SK-N-SH treated with all-trans-retinoic acid at 6 μM for 48 hours (cell line): ENCODE data around the gene GLP1R.

ENCODE experiments used
- ATAC-seq: fragments of 200-7000 bp; cut with Tn5 transposase; 3 replicates; pipeline ENCODE4 v1.9.1; 2020; ENCODE audit warnings: mild to moderate bottlenecking, moderate library complexity
- ARNTL ChIP-seq: fragments of 450-650 bp; formaldehyde crosslinking; IDR thresholded peaks from 2 replicates; pipeline ENCODE4 v1.5.0; 2020; ENCODE audit warnings: low read depth, mild to moderate bottlenecking, moderate library complexity, borderline replicate concordance
- BACH2 ChIP-seq: fragments of 250-450 bp; sonication (Bioruptor Pico); IDR thresholded peaks from 2 replicates; pipeline ENCODE4 v1.9.0; 2021; ENCODE audit warnings: mild to moderate bottlenecking, borderline replicate concordance
- CSDC2 ChIP-seq: fragments of 250-450 bp; sonication (Bioruptor Pico); IDR thresholded peaks from 2 replicates; pipeline ENCODE4 v1.5.0; 2020; ENCODE audit warnings: mild to moderate bottlenecking, moderate library complexity
- ESRRG ChIP-seq: fragments of 250-450 bp; sonication (Bioruptor Pico); IDR thresholded peaks from 2 replicates; pipeline ENCODE4 v1.6.1; 2021; ENCODE audit warnings: mild to moderate bottlenecking
- GLIS3 ChIP-seq: fragments of 250-450 bp; sonication (Bioruptor Pico); IDR thresholded peaks from 2 replicates; pipeline ENCODE4 v1.5.0; 2020; ENCODE audit warnings: mild to moderate bottlenecking, moderate library complexity
- ISL1 ChIP-seq: fragments of 250-450 bp; sonication (Bioruptor Pico); IDR thresholded peaks from 2 replicates; pipeline ENCODE4 v2.1.2; 2022; ENCODE audit warnings: mild to moderate bottlenecking, moderate library complexity
- PPARA ChIP-seq: fragments of 250-450 bp; sonication (Bioruptor Pico); IDR thresholded peaks from 2 replicates; pipeline ENCODE4 v1.5.0; 2020; ENCODE audit warnings: mild to moderate bottlenecking, borderline replicate concordance
- RARB ChIP-seq: fragments of 250-450 bp; sonication (Bioruptor Pico); IDR thresholded peaks from 2 replicates; pipeline ENCODE4 v1.8.0; 2021; ENCODE audit warnings: mild to moderate bottlenecking, moderate library complexity
- SNAI2 ChIP-seq: fragments of 250-450 bp; sonication (Bioruptor Pico); IDR thresholded peaks from 2 replicates; pipeline ENCODE4 v1.5.0; 2020; ENCODE audit warnings: mild to moderate bottlenecking, moderate library complexity
- TCF4 ChIP-seq: fragments of 250-450 bp; sonication (Bioruptor Pico); IDR thresholded peaks from 2 replicates; pipeline ENCODE4 v1.8.0; 2021; ENCODE audit warnings: mild to moderate bottlenecking, moderate library complexity, borderline replicate concordance
- TOX ChIP-seq: fragments of 250-450 bp; sonication (Bioruptor Pico); IDR thresholded peaks from 2 replicates; pipeline ENCODE4 v1.8.0; 2021; ENCODE audit warnings: mild to moderate bottlenecking, moderate library complexity, borderline replicate concordance
- ZC3H10 ChIP-seq: fragments of 250-450 bp; sonication (Bioruptor Pico); IDR thresholded peaks from 2 replicates; pipeline ENCODE4 v1.5.1; 2021; ENCODE audit warnings: mild to moderate bottlenecking, moderate library complexity
- ZFP3 ChIP-seq: fragments of 250-450 bp; sonication (Bioruptor Pico); IDR thresholded peaks from 2 replicates; pipeline ENCODE4 v1.5.0; 2020; ENCODE audit warnings: mild to moderate bottlenecking, moderate library complexity
- ZFP30 ChIP-seq: fragments of 450-650 bp; formaldehyde crosslinking; IDR thresholded peaks from 2 replicates; pipeline ENCODE4 v1.5.0; 2022; ENCODE audit warnings: mild to moderate bottlenecking, moderate library complexity
- ZNF565 ChIP-seq: fragments of 450-650 bp; formaldehyde crosslinking; conservative IDR thresholded peaks from 2 replicates; pipeline ENCODE4 v1.5.0; 2020; ENCODE audit warnings: low read depth, mild to moderate bottlenecking, moderate library complexity
- ZNF70 ChIP-seq: fragments of 450-650 bp; formaldehyde crosslinking; IDR thresholded peaks from 2 replicates; pipeline ENCODE4 v1.5.0; 2020; ENCODE audit warnings: mild to moderate bottlenecking, moderate library complexity
- ZNF8 ChIP-seq: fragments of 450-650 bp; formaldehyde crosslinking; IDR thresholded peaks from 2 replicates; pipeline ENCODE4 v1.5.0; 2020; ENCODE audit warnings: mild to moderate bottlenecking, moderate library complexity
- TF ChIP-seq, protein P1 (sequence below): fragments of 250-450 bp; sonication (Bioruptor Pico); IDR thresholded peaks from 2 replicates; pipeline ENCODE4 v1.5.1; 2021; ENCODE audit warnings: mild to moderate bottlenecking, moderate library complexity
- TF ChIP-seq, protein P2 (sequence below): fragments of 250-450 bp; sonication (Bioruptor Pico); IDR thresholded peaks from 2 replicates; pipeline ENCODE4 v1.8.0; 2020; ENCODE audit warnings: mild to moderate bottlenecking, moderate library complexity, borderline replicate concordance
- TF ChIP-seq, protein P3 (sequence below): fragments of 250-450 bp; sonication (Bioruptor Pico); IDR thresholded peaks from 2 replicates; pipeline ENCODE4 v1.8.0; 2021; ENCODE audit warnings: low read depth, mild to moderate bottlenecking, moderate library complexity, borderline replicate concordance

The GLP1R gene

GRCh38 chr6:39003492-39003891 lies 45.1 kb upstream of the GLP1R start:
- no peak for ATAC-seq
- TF ChIP-seq ESRRG (CRISPR knock-in tag) (no peak), SNAI2 (CRISPR knock-in tag) (no peak), CSDC2 (CRISPR knock-in tag) (no peak), TCF4 (no peak), GLIS3 (CRISPR knock-in tag) (no peak)
- TF ChIP-seq, protein P1, sequence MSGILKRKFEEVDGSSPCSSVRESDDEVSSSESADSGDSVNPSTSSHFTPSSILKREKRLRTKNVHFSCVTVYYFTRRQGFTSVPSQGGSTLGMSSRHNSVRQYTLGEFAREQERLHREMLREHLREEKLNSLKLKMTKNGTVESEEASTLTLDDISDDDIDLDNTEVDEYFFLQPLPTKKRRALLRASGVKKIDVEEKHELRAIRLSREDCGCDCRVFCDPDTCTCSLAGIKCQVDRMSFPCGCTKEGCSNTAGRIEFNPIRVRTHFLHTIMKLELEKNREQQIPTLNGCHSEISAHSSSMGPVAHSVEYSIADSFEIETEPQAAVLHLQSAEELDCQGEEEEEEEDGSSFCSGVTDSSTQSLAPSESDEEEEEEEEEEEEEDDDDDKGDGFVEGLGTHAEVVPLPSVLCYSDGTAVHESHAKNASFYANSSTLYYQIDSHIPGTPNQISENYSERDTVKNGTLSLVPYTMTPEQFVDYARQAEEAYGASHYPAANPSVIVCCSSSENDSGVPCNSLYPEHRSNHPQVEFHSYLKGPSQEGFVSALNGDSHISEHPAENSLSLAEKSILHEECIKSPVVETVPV (CRISPR knock-in tag), result no peak

GRCh38 chr6:39004801-39005200 lies 43.8 kb upstream of the GLP1R start:
- ATAC-seq, result no peak
- no peak for TF ChIP-seq ISL1 (CRISPR knock-in tag)
- TF ChIP-seq ZFP30 (CRISPR knock-in tag), result no peak

DNA sequence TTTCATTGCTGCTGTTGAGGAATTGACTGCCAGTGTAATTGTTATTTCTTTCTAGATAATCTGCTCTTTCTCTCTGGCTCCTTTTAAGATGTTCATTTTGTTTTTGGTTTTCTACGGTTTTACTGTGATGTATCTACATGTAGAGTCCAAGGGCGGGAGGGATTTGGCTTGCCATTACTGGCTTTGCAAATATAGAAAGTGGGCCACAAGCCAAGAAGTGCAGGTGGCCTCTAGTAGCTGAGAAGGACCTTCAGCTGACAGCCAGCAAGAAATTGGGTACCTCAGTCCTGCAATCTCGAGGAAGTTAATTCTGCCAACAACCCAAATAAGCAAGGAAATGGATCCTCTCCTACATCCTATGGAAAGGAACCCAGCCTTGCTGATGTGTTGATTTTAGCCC lies 42.8 kb upstream of the GLP1R start:
- no peak for ATAC-seq
- TF ChIP-seq, protein P2, sequence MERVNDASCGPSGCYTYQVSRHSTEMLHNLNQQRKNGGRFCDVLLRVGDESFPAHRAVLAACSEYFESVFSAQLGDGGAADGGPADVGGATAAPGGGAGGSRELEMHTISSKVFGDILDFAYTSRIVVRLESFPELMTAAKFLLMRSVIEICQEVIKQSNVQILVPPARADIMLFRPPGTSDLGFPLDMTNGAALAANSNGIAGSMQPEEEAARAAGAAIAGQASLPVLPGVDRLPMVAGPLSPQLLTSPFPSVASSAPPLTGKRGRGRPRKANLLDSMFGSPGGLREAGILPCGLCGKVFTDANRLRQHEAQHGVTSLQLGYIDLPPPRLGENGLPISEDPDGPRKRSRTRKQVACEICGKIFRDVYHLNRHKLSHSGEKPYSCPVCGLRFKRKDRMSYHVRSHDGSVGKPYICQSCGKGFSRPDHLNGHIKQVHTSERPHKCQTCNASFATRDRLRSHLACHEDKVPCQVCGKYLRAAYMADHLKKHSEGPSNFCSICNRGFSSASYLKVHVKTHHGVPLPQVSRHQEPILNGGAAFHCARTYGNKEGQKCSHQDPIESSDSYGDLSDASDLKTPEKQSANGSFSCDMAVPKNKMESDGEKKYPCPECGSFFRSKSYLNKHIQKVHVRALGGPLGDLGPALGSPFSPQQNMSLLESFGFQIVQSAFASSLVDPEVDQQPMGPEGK, result no peak
- TF ChIP-seq, protein P1 (CRISPR knock-in tag), result no peak
- TF ChIP-seq ZFP3 (CRISPR knock-in tag), result no peak
- TF ChIP-seq ISL1 (CRISPR knock-in tag), result no peak

DNA sequence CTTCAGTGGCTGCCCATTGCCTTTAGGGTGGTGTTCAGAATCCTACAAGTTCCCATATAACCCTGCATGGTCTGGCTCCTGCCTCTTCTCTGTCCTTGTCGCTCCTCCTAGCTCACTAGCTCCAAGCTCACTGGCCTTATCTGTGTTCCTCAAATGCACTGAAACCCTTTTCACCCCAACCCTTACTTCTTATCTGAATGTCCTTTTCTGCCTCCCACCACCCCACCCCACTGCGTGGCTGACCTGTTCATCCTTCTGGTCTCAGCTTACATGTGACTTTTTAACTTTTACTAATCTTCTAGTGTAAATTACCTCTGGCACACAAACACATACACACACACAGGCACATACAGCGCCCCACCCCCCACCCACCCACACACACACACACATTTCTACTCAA lies 41.0 kb upstream of the GLP1R start:
- no peak for ATAC-seq

DNA sequence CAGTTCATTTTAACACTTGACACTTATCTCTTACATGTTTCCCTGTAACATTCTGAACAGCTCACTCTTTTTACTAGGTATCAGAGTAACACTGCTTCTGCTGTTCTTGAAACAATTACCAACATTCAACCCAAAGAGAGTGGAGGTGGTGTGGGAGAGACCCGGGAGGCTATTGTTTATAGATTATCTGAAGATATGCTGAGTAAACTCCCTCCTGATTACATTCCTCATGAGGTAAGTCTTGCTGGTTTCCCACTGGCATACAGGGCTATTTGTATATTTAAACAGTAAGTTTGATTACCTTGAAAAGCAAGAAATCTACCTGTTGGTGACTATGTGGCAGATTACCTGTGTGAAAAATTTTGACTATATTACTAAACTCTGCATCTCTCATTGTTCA lies 39.8 kb upstream of the GLP1R start:
- no peak for ATAC-seq
- TF ChIP-seq ZNF70 (CRISPR knock-in tag), result no peak
- no peak for TF ChIP-seq TOX (CRISPR knock-in tag)
- no peak for TF ChIP-seq ARNTL
- TF ChIP-seq, protein P1 (CRISPR knock-in tag), result no peak
- TF ChIP-seq, protein P2, result no peak
- TF ChIP-seq ZFP3 (CRISPR knock-in tag), result no peak
- TF ChIP-seq ZNF565 (CRISPR knock-in tag), result no peak
- TF ChIP-seq SNAI2 (CRISPR knock-in tag), result no peak
- TF ChIP-seq RARB, result no peak
- no peak for TF ChIP-seq ESRRG (CRISPR knock-in tag)
- TF ChIP-seq TCF4, result no peak
- no peak for TF ChIP-seq BACH2 (CRISPR knock-in tag)
- TF ChIP-seq PPARA, result no peak
- TF ChIP-seq GLIS3 (CRISPR knock-in tag), result no peak
- no peak for TF ChIP-seq ISL1 (CRISPR knock-in tag)
- TF ChIP-seq, all 23 proteins: peak for 0

More for the DNA sequence above, 41.0 kb upstream of the GLP1R start:
- TF ChIP-seq ARNTL, result no peak
- TF ChIP-seq ZNF565 (CRISPR knock-in tag), result no peak
- TF ChIP-seq ZC3H10 (CRISPR knock-in tag), result no peak
- no peak for TF ChIP-seq ZNF70 (CRISPR knock-in tag)
- TF ChIP-seq ZNF8, result no peak
- TF ChIP-seq CSDC2 (CRISPR knock-in tag), result no peak
- TF ChIP-seq, protein P3, sequence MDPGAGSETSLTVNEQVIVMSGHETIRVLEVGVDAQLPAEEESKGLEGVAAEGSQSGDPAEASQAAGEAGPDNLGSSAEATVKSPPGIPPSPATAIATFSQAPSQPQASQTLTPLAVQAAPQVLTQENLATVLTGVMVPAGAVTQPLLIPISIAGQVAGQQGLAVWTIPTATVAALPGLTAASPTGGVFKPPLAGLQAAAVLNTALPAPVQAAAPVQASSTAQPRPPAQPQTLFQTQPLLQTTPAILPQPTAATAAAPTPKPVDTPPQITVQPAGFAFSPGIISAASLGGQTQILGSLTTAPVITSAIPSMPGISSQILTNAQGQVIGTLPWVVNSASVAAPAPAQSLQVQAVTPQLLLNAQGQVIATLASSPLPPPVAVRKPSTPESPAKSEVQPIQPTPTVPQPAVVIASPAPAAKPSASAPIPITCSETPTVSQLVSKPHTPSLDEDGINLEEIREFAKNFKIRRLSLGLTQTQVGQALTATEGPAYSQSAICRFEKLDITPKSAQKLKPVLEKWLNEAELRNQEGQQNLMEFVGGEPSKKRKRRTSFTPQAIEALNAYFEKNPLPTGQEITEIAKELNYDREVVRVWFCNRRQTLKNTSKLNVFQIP (CRISPR knock-in tag), result no peak
- TF ChIP-seq GLIS3 (CRISPR knock-in tag), result no peak
- TF ChIP-seq BACH2 (CRISPR knock-in tag), result no peak
- TF ChIP-seq SNAI2 (CRISPR knock-in tag), result no peak
